Measurements from ENCODE around the gene PTGER3.

Gene PTGER3

DNA sequence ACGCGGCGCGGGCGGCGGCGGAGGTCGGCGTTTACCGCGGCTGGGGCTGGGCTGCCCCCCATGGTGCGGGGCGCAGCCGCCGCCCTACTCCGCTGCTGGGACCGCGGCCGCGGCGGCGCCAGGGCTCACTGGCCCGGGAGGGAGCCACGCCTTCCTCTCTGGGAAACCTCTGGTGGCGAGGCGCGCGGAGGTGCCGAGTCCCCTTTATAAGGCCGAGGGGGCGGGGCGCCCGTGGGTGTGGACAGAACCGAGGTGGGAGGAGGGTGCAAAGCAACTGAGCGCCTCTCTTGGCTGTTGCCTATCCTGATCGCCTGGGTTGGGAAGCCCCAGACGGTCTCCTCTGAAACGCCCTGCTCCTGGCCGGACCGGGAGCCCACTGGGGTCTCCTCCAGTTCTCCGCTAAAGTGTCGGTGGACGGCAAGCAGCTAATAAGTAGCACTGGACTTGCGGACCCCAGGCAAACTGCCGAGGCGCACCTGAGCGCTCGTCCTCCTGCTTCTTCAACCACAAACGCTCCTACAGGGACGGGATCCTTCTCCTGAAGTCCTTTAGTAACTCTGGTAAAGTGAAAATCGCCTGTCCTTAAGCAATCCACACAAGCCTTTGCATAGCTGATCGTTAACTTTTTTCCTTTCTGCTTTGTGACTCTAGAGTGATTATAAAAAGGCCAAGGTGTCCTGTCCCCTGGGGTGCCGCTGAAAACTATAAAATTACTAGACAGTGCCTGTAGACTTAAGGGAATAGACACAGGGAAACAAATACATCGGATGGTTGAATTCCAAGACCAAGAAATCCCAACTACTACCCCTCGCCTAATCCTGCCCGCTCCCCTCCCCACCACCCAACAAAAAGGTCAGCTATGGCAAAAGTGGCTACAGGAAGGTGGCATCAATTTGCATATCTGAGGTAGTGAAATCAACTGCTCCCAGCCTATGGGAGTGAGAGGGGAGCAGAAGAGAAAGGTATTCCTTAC, at the start of gene PTGER3:
Gene PTGER3 (minus strand): TSS at position 182 of the 973 bp plus-strand sequence. CDS start 239 bp downstream, outside the sequence.
- DNase-seq = peak in 7 of 56 donors; percentile 16 to 38 (median 31)

DNA sequence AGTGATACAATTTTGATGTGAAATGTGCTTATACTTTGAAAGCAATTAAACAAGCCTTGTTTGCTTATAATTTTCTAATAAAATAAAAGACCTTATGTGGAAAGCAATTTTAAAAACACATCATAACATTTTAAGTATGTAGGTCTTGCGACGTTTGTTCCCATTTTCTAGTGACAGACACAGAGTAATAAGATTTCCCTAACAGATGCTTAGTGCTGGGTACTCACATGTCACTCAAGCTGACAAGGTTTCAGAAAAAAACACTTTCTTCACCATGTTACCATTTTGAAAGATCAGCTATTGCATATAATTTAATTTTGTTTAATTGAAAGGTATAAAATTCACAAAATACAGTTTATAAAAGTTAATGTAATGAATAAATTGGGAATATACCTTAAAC, 47.3 kb upstream of the PTGER3 start:
- no peak for DNase-seq

DNA sequence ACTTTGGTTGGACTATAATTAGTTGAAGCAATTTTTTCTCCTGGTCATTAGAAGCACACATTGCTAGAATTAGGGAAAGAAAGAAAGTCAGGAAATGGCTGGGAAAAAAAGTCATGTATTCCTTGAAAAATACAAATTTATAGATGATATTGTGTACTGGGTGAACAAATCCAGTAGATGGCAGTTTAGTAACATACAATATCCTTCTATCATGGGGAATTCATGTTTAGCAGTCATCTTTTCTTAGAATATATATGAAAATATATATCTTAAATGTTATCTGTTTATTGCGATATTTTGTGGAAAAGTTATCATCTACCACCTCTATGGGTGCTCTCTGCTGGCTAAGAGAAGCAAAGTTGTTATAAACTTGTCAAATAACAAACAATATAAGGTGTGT, 46.3 kb upstream of the PTGER3 start:
- no peak for DNase-seq

DNA sequence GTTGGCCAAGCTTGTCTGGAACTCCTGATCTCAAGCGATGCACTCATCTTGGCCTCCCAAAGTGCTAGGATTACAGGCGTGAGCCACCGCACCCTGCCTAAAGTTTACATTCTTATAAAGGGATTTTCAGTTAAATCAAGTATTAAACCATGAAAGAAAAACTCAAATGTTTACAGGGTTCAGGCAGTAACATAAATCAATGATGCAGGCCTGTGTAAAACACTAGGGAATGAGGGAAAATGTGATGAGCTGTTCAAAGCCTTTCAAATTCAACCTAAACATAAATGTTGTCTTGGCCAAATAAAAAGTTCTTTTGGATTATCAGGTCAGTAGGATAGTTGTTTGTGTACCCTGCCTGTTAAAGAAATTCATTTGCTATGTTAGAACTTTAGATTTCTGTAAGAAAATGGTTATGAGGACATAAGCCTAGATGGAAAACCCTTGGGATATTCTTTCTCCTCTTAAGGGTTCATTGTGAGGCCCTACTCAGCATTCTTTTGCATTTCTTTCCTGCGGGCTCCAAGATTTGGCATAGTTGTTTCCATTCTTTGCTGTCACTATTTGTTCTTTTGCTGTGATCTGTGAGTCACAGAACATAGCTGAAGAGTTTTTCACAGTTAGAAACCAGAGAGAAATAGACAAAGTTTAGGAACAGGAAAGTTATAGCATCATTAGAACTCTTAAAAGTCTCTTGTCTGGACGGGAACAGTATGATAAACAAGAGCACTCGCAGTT, 42.1 kb upstream of the PTGER3 start:
- DNase-seq = no peak

DNA sequence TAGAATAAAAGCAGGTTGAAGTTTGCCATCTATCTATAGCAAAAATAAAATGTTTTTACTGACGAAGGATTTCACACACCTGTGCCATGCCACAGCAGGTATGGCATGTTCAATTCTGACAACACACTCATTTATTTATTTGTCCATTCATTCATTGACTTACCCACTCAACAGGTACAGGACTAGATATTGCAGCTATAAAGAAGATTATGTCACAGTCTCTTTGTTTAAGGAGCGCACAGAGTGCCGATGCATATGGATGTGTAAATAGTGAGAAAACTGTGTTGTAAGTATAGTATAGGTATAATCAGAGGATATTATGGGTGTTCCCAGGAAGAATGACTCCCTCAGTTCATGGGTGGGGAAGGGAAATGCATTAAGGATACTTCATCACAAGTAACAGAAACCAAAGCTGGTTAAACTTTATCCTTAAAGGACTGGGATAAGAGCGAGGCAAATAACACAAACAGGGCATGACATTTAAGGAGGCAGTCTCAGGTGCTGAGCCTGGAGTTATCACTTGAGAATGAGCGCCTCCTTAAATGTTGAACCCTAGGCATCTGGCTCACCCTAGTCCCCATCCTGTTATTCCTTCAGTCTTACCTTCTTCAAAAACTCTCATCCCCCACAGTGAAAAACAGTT, 41.1 kb upstream of the PTGER3 start:
- no peak for DNase-seq

DNA sequence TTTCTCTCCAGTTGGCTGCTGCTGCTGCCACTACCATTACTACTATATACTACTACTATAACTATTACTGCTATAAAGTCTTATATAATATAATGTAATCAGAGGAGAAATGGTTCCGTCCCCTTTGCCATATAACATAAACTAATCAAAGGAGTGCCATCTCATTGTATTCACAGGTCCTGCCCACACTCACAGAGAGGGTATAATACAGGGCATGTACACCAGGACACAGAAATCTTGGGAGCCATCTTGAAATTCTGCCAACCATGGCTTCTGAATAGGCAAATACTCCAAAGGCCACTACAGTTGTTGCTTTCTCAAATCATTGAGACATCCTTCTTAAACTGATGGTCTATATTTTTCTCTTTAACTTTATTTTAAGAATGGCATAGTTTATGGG, 40.1 kb upstream of the PTGER3 start:
- no peak for DNase-seq

DNA sequence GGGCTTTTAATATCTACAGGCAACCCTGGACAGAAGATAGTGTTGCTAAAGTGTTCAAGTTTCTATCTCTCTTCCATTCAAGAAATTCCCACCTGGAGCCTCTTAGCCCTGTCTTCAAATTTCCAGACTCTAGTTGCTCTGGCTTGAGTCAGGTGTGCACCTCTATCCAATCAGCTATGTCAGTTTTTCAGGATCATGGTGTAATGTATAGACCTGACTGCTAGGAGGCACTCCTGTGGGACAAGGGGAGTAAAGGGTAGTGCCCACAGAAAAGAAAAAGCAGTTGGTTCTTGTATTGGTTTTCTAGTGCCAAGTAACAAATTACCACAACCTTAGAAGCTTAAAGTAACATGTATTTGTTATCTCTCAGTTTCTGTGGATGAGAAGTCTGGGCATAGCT, 39.4 kb upstream of the PTGER3 start:
- DNase-seq = no peak

DNA sequence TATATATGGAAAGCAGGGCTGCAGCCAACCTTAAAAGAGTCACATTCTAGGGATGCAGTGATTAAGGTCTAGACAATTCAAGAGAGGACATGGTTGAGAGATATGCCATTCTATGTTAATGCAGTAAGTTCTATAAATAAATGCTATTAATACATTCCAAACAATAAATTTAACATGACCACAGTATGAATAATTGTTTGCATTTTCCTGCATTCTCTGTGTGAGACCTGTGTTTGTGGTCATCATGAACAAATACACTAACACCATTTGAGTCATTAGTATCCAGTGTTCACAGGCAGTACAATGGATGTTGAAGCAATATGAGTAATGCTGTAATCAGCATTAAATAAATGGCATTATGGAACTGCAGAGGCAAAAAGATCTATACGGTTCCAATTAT, 38.7 kb upstream of the PTGER3 start:
- no peak for DNase-seq

DNA sequence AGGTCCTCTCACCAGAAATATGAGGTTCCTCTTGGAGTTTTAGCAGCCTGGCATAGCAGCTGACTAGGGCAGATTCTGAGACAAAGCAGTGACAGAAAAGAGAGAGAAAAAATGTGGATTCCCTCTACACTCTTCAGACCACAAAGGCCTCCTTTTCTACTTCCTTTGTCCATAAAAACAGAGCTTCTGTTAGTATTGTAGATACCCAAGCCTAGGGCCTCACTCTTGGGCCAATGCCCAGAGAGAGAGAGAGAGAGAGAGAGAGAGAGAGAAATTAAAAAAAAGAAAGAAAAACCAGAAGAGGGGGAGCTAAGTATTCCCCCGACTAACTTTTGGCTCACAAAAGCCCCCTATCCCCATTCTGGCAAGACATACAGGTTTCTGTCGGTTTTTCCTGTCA, 35.7 kb upstream of the PTGER3 start:
- DNase-seq = peak in 9 of 56 donors; percentile 3 to 37 (median 10)

DNA sequence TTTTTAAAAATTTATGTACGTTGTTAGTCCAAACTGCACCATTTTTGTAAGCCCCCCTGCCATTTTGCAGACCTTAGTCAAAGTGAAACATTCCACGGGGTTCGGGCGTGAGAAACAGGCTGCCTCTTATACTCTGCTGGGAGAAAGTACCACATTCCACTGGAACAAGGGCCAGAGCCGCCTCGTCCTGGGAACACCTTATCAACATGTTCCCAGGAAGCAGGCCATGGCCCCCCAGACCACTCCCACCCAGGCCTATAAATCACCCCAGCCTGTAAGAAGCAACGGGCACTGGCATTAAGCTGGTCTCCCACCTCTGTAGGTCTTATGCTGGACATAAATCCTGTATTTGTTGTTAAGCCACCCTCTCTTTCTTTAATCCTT, 34.1 kb upstream of the PTGER3 start:
- DNase-seq = peak in 3 of 56 donors; percentile 1 to 2 (median 2)

DNA sequence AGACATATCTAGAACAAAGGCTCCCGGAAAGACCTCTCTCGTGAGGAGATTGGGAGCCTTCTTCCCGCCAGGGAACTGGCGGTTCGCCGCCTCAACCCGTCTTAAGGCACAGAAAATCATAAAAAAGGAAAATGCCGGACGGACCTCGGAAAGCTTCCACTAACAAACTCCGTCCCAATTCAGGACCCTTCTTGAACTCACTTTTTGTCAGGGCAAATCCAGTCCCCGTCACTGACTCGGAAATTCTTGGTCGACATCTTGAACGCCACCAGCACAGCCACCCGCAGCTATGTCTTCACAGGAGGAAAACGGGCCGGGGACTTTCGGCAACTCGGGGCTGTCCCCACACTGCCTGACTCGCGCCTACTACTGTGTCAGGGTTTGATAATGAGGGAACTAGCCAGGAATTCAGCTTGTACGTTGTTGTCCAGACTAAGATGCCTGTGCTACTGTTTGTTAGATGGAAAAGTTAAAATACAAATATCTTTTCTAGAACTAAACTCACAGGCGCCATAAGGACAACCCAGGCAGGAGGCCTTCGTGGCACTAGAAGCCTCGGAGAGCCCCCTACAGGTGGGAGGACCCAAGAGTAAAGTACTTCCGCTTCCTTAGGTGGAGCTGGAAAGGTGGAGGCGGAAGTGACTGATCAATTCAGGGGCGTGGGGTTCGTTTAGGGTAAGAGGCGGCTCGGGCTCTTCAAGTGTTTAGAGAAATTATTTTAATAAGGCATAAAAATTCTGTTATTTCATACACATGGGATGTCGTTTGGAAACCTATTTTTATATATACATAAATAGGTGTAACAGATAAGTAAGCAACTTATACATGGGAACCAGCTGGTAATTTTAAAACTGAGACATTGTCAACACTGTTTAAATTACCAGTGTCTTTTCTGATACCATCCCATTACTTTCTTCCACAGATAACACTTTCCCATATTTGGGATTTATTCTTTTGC, 33.4 kb upstream of the PTGER3 start, which contains the start of gene ZRANB2:
Gene ZRANB2 (minus strand): TSS at position 297 of the 958 bp plus-strand sequence. CDS start 40 bp downstream, at position 257.
- peak in 55 of 56 donors; percentile 41 to 97 (median 85) for DNase-seq

DNA sequence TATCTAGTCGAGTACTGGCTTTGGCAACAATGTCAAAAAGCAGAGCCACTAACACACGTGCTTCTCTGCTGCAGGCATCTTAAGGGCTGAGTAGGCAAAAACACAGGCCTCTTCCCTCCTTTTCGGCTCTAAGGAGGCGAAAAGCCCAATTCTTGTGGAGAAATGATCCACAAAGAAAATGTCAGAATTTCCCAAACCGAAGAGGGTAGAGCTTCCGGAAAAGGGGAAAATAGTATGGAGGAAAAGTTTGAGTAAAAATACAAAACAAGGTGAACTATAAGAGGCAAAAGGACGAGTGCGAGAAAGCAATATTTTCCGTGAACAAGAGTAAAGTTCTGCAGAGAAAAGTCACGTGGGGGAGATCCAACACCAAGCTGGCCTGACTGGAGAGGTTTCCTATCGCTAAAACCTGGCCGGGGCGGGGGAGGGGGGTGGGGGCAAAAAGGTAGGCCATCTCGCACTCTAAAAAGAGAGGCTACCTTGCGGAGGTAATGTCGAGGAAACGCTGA, 32.7 kb upstream of the PTGER3 start:
- DNase-seq = peak in 2 of 56 donors; percentile 20 to 33

DNA sequence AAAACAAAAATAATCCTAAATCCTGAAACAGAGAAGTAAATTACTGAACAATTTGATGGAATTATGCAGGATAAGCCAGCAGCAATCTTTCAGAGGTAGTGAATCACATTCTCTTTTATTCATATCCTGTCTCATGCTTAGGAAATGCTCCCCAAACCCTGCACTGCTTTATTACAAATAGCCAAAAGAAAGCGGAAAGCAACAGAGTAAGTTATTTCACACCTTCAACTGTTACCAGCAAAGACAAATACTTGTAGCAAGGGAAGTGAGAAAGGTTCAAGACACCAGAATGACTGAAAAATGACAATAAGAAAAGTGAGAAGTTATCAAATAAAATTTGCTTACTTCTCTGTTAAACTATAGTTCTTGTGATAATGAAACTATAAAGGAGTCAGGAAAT, 27.1 kb upstream of the PTGER3 start:
- DNase-seq = no peak

DNA sequence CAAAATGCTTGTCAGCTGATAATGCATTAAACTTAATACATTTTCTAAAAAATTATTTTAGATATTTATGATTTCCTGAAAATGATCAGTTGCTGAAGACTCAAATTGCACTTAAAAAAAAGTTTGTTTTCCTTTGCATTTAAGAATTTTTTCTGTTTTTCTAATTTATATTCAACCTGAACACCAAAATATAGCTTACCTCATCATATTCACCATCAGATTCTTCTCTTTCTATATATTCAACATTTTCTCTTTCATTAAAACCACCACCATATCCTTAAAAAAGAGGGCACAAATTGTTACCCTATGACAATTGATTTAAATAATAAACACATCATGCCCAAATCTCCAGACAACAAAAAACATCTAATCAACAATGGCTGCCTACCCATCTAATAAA, 24.7 kb upstream of the PTGER3 start:
- no peak for DNase-seq

DNA sequence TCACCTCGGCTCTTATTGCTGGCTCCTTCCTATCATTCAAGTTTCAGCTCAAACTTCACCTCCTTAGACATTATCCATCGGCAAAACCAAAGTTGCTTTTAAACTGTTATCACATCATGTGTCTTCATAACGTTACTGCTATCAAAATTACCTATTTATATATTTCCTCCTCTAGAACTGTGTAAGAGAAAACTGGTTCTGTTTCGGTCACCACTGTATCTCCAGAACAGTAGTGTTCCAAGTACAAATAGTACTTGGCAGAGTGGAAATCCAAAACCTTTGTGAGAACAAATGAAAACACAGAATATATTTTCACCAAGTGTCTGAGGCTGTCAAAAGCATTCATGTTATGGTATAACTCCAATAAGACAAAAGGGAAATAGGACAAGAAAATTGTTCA, 24.1 kb upstream of the PTGER3 start:
- no peak for DNase-seq

DNA sequence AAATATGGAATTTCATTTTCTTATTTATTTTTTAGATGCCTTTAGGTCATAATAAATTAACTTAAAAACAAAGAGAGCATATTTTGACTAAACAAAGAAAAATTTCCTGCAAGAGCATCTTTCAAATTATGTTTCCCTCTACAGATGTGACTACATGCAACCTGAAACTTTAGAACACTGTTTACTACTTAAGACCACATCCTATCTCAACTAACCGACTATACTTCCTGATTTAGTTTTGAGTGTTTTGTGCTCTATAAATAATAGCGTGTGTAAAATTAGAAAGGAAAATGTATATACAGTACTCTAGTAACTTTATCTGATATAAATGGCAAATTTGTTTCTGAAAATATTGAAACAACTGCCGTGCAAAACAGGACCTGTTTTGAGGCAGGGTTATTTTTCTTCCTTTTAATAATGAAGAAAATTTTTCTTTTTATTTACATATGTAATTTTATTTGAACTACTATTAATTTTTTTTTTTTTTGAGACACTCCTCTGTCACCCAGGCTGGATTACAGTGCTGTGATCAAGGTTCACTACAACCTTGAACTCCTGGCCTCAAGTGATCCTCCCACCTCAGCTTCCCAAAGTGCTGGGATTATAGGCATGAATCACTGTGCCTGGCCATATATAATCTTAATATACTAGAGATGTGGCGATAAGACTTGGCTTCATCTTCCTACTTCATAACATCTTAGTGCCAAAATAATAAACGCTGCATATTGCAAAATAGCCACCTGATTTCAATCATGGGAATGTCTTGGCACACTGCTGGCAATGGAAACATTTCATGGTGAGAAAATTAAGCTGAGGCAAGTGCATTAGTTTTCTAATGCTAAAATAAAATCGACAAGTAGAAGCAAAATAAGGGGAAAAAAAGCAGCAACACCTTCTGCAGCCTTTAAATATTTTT, 21.0 kb upstream of the PTGER3 start:
- DNase-seq = no peak

DNA sequence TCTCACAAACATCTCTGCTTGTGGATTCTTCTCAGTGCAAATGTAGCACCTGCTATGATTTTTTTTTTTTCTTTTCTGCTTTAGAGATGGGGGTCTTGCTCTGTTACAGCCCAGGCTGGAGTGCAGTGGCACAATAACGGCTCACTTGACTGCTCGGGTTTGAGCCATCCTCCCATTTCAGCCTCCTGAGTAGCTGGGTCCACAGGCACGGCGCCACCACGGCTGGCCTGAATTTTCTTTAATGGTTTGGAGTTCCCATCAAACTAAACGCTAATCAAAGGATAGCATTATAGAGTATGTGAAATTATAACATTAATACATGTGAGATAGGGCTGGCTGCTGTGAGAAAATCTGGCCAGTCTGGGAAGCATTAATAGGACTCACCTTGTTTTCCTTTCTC, 7.2 kb upstream of the PTGER3 start:
- no peak for DNase-seq

DNA sequence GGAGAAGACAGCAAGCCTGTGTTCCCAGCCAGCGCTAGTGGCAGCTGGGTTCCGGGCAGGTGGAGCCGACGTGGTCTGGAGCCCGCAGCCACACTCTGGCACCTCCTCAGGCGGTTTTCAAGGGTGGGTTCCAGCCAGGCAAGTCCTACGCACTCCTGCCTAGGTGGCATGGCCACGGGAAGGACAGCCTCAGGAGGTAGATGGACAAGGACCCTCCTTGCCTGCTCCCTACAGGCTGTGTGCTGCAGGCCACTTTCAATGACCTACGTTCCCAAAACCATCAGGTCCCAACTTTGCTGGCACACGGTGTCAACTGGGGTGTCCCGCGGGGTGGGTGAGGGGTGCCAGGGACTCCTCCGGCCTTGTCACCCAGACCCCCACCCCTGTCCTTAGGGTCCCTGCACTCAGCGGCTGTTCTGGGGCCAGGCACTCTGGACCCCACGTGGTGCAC, 6.7 kb upstream of the PTGER3 start:
- DNase-seq = peak in 1 of 56 donors; percentile 7

DNA sequence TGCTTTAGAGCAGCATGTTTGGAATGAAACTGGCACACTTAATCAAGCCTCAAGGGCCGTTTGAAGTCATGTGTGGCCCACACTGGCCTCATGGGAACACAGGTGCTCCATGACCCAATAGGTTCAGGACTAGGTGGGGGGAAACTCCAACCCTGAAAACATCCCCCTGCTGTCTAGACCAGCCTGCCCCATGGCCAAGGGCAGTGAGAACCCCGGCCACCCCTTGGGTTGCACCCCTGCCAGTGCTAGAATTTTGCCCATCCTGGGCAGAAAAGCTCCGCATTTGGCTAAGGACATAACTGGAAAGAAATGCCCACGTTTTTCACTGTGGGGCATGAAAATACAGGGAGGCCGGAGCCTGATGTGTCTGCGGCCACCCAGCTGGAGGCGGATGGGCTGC, 6.1 kb upstream of the PTGER3 start:
- no peak for DNase-seq

All from amygdala (tissue), 56 donors.